ENCODE measurements around the gene INTS15. TPM values are rescaled to one million over a fixed set of nuclear protein-coding genes. Genes with fewer than 3 reads are reported as not detected.

Gene INTS15
- total and polyA plus RNA-seq, 10 of the 15 experiments (the other 5 are each of a cell fraction or from before 2014, with no cell fraction given): 0.89 to 28.2 (median 16.8) TPM

DNA sequence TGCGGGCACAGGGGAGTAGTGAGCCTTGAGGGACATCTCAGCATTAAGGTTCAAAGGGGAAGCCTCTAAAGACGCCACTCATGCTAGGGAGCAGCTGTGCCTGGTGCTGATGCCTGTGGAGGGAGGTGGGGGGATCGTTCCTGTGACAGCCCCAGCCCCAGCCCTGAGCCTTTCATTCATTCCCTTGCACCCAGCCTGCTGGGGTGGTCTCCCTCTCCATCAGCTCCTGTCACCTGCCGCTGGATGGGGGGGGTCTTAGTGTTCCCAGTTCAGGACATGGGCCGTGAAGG is 58.9 kb downstream of the INTS15 start (continued):
- TF ChIP-seq ZNF384 (IDR thresholded peaks at IDR 0.05; ENCODE audit: borderline replicate concordance, low read depth, low read length): no peak
- no peak for TF ChIP-seq HDAC6 (IDR thresholded peaks at IDR 0.05; ENCODE audit: unreplicated experiment)
- TF ChIP-seq, protein P1, sequence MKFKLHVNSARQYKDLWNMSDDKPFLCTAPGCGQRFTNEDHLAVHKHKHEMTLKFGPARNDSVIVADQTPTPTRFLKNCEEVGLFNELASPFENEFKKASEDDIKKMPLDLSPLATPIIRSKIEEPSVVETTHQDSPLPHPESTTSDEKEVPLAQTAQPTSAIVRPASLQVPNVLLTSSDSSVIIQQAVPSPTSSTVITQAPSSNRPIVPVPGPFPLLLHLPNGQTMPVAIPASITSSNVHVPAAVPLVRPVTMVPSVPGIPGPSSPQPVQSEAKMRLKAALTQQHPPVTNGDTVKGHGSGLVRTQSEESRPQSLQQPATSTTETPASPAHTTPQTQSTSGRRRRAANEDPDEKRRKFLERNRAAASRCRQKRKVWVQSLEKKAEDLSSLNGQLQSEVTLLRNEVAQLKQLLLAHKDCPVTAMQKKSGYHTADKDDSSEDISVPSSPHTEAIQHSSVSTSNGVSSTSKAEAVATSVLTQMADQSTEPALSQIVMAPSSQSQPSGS (IDR thresholded peaks at IDR 0.05; ENCODE audit: low read length): no peak
- TF ChIP-seq SMARCA5 (IDR thresholded peaks at IDR 0.05): no peak
- no peak for TF ChIP-seq SMC3 (IDR thresholded peaks at IDR 0.05; ENCODE audit: borderline replicate concordance, low read length)
- no peak for TF ChIP-seq CREM (IDR thresholded peaks at IDR 0.05; ENCODE audit: low read depth)

DNA sequence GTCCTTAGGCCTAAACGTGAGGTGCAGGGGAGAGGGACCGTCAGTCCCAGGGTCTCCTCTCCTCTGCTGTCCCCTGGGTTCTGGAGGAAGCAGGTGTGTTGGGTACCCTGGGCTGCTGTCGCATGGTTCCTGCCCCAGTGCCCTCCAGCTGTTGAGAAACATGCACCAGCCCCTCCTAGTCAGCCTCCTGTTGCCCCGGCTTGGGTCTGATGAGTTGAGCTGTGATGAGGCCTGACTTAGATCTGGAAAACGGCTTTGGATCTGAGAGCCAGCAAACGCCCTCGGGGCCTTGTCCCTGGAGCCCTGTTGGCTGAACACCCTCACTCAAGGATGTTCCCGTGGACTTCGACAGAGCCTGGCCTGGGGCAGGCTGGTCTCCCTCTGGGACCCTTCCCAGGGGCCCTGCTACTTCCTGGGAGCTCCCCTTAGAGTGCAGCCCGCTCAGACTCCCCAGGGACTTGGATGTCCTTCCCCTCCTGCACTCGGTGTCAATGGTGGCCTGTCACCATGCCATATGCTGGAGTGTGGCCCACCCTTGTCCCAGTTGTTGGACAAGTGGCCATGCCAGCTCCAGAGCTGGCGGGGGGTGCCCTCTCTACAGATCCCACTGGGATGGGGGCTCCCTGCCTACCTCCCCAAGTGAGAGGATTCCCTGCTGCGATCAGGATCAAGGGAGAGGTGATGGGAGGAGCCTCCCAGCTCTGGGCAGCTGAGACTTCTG is 59.6 kb downstream of the INTS15 start:
- BruUV-seq (replicated peaks): no TSS peak
- peaks cover 13% of the 10 kb centered on the region; the same call in 2 of the 3 replicates for H3K9me3 ChIP-seq (replicated peaks; ENCODE audit: control insufficient read depth, insufficient read depth, low read length)
- no peaks in the 10 kb centered on the region for H3K27me3 ChIP-seq (replicated peaks in 1 of 2; ENCODE audit: control insufficient read depth in 2 of 2, insufficient read depth in 2 of 2, low read length in 1 of 2)
- H3K9ac ChIP-seq (ENCODE audit: control insufficient read depth, insufficient read depth, low read length): no peak overlapping the region
- H3K4me2 ChIP-seq (ENCODE audit: control insufficient read depth, insufficient read depth): no peak overlapping the region
- no peaks in the 10 kb centered on the region for H3K4me1 ChIP-seq (ENCODE audit: control insufficient read depth, insufficient read depth, low read length)
- TF ChIP-seq MEF2B (IDR thresholded peaks at IDR 0.05; ENCODE audit: partially characterized antibody, poor library complexity, severe bottlenecking): no peak
- SMC1A ChIA-PET (ENCODE audit: uncharacterized antibody, unreplicated experiment): no interaction called here
- ATAC-seq: no peak
- in situ Hi-C loops (cut with MboI): no loop called here
- H2AFZ ChIP-seq (ENCODE audit: control insufficient read depth, low read depth, low read length): no peak overlapping the region
- DNase-seq (ENCODE audit: low read depth, low spot score): no peak
- whole genome bisulfite sequencing (ENCODE audit: insufficient coverage, insufficient replicate concordance, low lambda C conversion rate, missing lambda C conversion rate): 91% methylated on average over 13 of the region's 13 CpGs
- no peaks in the 10 kb centered on the region for H3K79me2 ChIP-seq (ENCODE audit: control insufficient read depth, insufficient read depth, low read length)
- peaks cover 12 to 44% of the 10 kb centered on the region in 2 experiments for H3K36me3 ChIP-seq (ENCODE audit: control insufficient read depth in 2 of 2, insufficient read depth in 2 of 2, low read length in 1 of 2)
- POLR2A ChIA-PET: no interaction called here
- H3K4me3 ChIP-seq: no peak overlapping the region
- CTCF ChIA-PET: no interaction called here
- intact Hi-C loops (cut with micrococcal nuclease; ENCODE audit: unreplicated experiment): no loop called here
- no peaks in the 10 kb centered on the region for H4K20me1 ChIP-seq (ENCODE audit: control insufficient read depth, insufficient read depth)
- RAD21 ChIA-PET (ENCODE audit: unreplicated experiment): no interaction called here
- H3K27ac ChIP-seq (ENCODE audit: control insufficient read depth, insufficient read depth): no peak overlapping the region
- FAIRE-seq: no peak
